Keratinocyte (primary cell): ENCODE measurements around the gene DPYD. TPM values are rescaled to one million over a fixed set of nuclear protein-coding genes. Genes with fewer than 3 reads are reported as not detected.

ENCODE experiments used
- DNase-seq: peaks from one replicate; pipeline ENCODE4 v3.0.0-alpha.2; 2011; ENCODE audit warnings: low read depth, missing footprints, low spot score
- FAIRE-seq: peaks from 2 replicates; lab custom pipeline; 2011; peaks lifted over from hg19 to GRCh38; lab: Jason Lieb, UNC
- H2AFZ ChIP-seq: 2 replicates; pipeline ENCODE4 v1.6.0; 2012; ENCODE audit warnings: low read length, control low read depth, inconsistent platforms; ENCODE audit not compliant: control insufficient read depth
- H3K27ac ChIP-seq: 2 replicates; pipeline ENCODE4 v1.5.1; 2011; ENCODE audit warnings: low read length; ENCODE audit not compliant: control insufficient read depth, insufficient read depth
- H3K27me3 ChIP-seq: 3 replicates; pipeline ENCODE4 v1.6.0; 2011; ENCODE audit warnings: low read length; ENCODE audit not compliant: control insufficient read depth, insufficient read depth; ENCODE audit errors: extremely low read depth
- H3K36me3 ChIP-seq, 2 experiments: 2 replicates in 1 of 2; 3 replicates in 1 of 2; pipeline ENCODE4 v1.5.1; 2011; ENCODE audit warnings: low read length in 2 of 2, mild to moderate bottlenecking in 1 of 2; ENCODE audit not compliant: control insufficient read depth in 2 of 2, insufficient read depth in 2 of 2; ENCODE audit errors: extremely low read depth in 1 of 2
- H3K4me1 ChIP-seq: 3 replicates; pipeline ENCODE4 v1.5.1; 2011; ENCODE audit warnings: low read length; ENCODE audit not compliant: control insufficient read depth, insufficient read depth; ENCODE audit errors: extremely low read depth
- H3K4me2 ChIP-seq: 3 replicates; pipeline ENCODE4 v1.6.0; 2011; ENCODE audit warnings: low read depth, low read length; ENCODE audit not compliant: control insufficient read depth, insufficient read depth; ENCODE audit errors: extremely low read depth
- H3K4me3 ChIP-seq, 3 experiments: fragments of 200-600 bp in 1 of 3; sonication (generic) in 1 of 3; 2 replicates in 2 of 3; 3 replicates in 1 of 3; pipeline ENCODE4 v1.5.1; 2011 to 2016; ENCODE audit warnings: low read length in 3 of 3, mild to moderate bottlenecking in 3 of 3, control low read depth in 2 of 3, inconsistent platforms in 1 of 3, low read depth in 1 of 3, mixed read lengths in 1 of 3, mixed run types in 1 of 3, moderate library complexity in 1 of 3; ENCODE audit not compliant: control insufficient read depth in 2 of 3, insufficient read depth in 2 of 3; ENCODE audit errors: extremely low read depth in 1 of 3
- H3K79me2 ChIP-seq: 2 replicates; pipeline ENCODE4 v1.6.0; 2012; ENCODE audit warnings: low read length; ENCODE audit not compliant: control insufficient read depth, insufficient read depth
- H3K9ac ChIP-seq: 3 replicates; pipeline ENCODE4 v1.6.0; 2011; ENCODE audit warnings: low read length; ENCODE audit not compliant: control insufficient read depth, insufficient read depth; ENCODE audit errors: extremely low read depth
- H3K9me1 ChIP-seq: 3 replicates; pipeline ENCODE4 v1.6.0; 2011; ENCODE audit warnings: low read length; ENCODE audit not compliant: control insufficient read depth, insufficient read depth; ENCODE audit errors: extremely low read depth
- H3K9me3 ChIP-seq: 2 replicates; pipeline ENCODE4 v1.5.1; 2012; ENCODE audit warnings: low read depth, low read length; ENCODE audit not compliant: control insufficient read depth
- H4K20me1 ChIP-seq: 3 replicates; pipeline ENCODE4 v1.6.0; 2011; ENCODE audit warnings: low read length; ENCODE audit not compliant: control insufficient read depth, insufficient read depth; ENCODE audit errors: extremely low read depth
- CTCF ChIP-seq, 3 experiments: IDR thresholded peaks in 1 of 3; conservative IDR thresholded peaks in 1 of 3; optimal IDR thresholded peaks in 1 of 3; 2 replicates in 2 of 3; 3 replicates in 1 of 3; pipeline versions ENCODE3 to v1.5.1; 2011; ENCODE audit warnings: low read length in 3 of 3, mild to moderate bottlenecking in 3 of 3, moderate library complexity in 2 of 3, control low read depth in 1 of 3, inconsistent platforms in 1 of 3; ENCODE audit not compliant: insufficient read depth in 2 of 3; ENCODE audit errors: extremely low read depth in 1 of 3
- EZH2 ChIP-seq: IDR thresholded peaks from one replicate; pipeline ENCODE4 v1.6.1; 2012; ENCODE audit warnings: inconsistent platforms, mild to moderate bottlenecking, low read length, moderate library complexity
- dilution Hi-C: fragments of 300-500 bp; cut with MboI; formaldehyde crosslinking; loops from one replicate; pipeline ENCODE4 v1.7.0; 2020; ENCODE audit warnings: low sequenced_read_pairs; ENCODE audit not compliant: extremely low pct_ligation_motif_present
- polyA plus RNA-seq, 5 experiments: library from polyadenylated mRNA; depleted of rRNA in 3 of 5; stranded (reverse) in 3 of 5; stranded (forward) in 1 of 5; unstranded in 1 of 5; fragments of >200 nt; gene quantifications; 1 replicate in 1 of 5; 2 replicates in 3 of 5; 3 replicates in 1 of 5; pipeline versions ENCODE4 v1.2.1 to v1.2.3, GENCODE V29; 2011 to 2012; ENCODE audit warnings: missing spikeins in 2 of 5, low read depth in 1 of 5, low replicate concordance in 1 of 5

Gene DPYD
- polyA plus RNA-seq, 1 donor (not counting 4 experiments of a cell fraction or from before 2014, with no cell fraction given): 1.9 TPM

- DNase-seq: no peak
- FAIRE-seq: no peak
- Histone ChIP-seq H3K79me2 (no peaks in the 10 kb centered on the region), H3K9me3 (peaks cover 2% of the 10 kb centered on the region), H3K4me3 (no peak overlapping the region), H3K27ac (no peak overlapping the region), H3K27me3 (no peaks in the 10 kb centered on the region), H3K9me1 (no peaks in the 10 kb centered on the region), H3K4me1 (no peaks in the 10 kb centered on the region), H4K20me1 (no peaks in the 10 kb centered on the region), H3K36me3 (no peaks in the 10 kb centered on the region), H3K9ac (no peak overlapping the region), H3K4me2 (no peak overlapping the region), H2AFZ (no peak overlapping the region)
- no peak for TF ChIP-seq EZH2
- TF ChIP-seq CTCF (optimal IDR thresholded peaks at IDR 0.05 in 1 of 3, IDR thresholded peaks at IDR 0.05 in 1 of 3, conservative IDR thresholded peaks at IDR 0.05 in 1 of 3; ENCODE audit: extremely low read depth in 1 of 3, insufficient read depth in 2 of 3, low read length in 3 of 3): no peak
- dilution Hi-C loops: no loop called here
Observed at GRCh38 chr1:97841338-97841737, 79.5 kb downstream of the DPYD start.

GRCh38 chr1:97837161-97837560 is 83.7 kb downstream of the DPYD start:
- FAIRE-seq: no peak
- dilution Hi-C loops: no loop called here

More at GRCh38 chr1:97837161-97837560, 83.7 kb downstream of the DPYD start:
- H3K79me2 ChIP-seq: no peaks in the 10 kb centered on the region
- H3K9me1 ChIP-seq: no peaks in the 10 kb centered on the region
- TF ChIP-seq CTCF (optimal IDR thresholded peaks at IDR 0.05 in 1 of 3, IDR thresholded peaks at IDR 0.05 in 1 of 3, conservative IDR thresholded peaks at IDR 0.05 in 1 of 3; ENCODE audit: extremely low read depth in 1 of 3, insufficient read depth in 2 of 3, low read length in 3 of 3) (no peak), EZH2 (no peak)
- no peaks in the 10 kb centered on the region for H3K4me1 ChIP-seq
- H3K9me3 ChIP-seq: no peaks in the 10 kb centered on the region
- no peaks in the 10 kb centered on the region for H3K36me3 ChIP-seq
- no peak overlapping the region for H3K9ac ChIP-seq
- DNase-seq: no peak
- no peak overlapping the region for H3K27ac ChIP-seq
- H3K4me3 ChIP-seq: no peak overlapping the region
- H3K27me3 ChIP-seq: no peaks in the 10 kb centered on the region
- H3K4me2 ChIP-seq: no peak overlapping the region
- H2AFZ ChIP-seq: no peak overlapping the region
- no peaks in the 10 kb centered on the region for H4K20me1 ChIP-seq
